ENCODE measurements around the gene SQSTM1.

Gene SQSTM1

GRCh38 chr5:179795049-179795862, 25.4 kb upstream of the SQSTM1 start:
- DNase-seq, result peak; percentile 36 to 67

DNA sequence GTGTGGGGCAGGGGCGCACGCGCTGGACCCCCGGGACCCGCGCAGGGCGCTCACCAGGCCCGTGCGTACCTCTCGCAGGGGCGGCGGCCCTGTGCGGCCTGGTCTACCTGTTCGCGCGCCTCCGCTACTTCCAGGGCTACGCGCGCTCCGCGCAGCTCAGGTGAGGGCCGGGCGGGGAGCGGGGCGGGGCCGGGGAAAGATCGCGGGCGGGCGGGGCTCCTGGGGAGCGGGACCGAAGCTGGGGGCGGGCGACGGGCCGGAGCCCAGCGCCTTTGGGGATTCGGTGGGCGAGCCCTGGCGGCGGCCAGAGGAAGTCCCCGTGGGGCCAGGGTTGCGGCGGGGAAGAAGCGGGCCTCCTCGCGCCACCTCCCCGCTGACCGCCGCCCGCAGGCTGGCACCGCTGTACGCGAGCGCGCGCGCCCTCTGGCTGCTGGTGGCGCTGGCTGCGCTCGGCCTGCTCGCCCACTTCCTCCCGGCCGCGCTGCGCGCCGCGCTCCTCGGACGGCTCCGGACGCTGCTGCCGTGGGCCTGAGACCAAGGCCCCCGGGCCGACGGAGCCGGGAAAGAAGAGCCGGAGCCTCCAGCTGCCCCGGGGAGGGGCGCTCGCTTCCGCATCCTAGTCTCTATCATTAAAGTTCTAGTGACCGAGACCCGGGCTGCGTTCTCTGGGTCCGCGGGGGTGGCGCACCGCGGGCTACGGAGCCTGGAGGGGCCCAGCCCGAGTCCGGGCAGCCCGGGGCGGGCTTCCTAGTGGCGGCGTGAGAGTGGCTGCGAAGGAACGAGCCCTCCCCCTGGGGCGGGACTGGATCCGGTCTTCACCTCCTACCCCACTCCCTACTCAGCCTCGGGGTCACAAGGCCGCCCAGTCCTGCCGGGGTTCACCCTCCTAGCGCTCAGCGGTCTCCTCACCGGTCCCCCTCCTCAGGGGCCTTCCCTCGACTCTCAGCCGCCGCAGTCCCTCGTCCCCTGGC, 24.6 kb upstream of the SQSTM1 start:
- peak; percentile 23 to 70 for DNase-seq

DNA sequence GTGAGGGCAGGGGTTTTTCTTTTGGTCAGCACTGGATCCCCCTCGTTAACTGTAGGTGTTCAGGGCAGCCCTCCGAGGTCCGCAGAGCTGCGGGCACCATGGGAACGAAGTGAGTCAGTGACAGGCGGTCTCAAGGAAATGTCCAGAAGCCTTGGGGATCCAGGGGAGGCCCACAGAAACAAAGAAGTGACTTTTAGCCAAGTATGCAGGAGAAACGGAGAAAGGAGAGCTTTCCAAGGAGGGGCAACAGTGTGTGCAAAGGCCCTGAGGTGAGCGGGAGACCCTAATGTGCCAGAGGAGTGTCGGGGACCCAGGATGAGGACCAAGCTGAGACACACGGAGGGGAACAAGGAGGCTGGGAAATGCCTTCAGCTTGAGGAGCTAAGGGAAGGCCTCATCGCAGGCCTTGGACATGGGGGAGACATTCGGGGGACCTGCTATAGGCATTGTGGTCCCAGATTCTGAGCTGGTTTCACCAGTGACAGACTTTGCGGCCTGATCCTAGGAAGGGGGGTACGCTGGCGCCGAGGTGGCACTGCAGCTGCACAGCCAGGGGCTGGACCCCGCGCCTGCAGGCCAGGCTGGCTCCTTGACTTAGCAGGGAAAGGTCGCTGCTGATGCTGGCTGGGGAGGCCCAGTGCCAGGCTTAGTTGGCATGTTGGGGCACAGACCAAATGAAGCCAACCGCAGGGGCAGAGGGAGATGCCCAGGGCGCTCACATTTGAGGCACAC, 23.7 kb upstream of the SQSTM1 start:
- no peak for DNase-seq

GRCh38 chr5:179797741-179798140, 23.0 kb upstream of the SQSTM1 start:
- DNase-seq, result no peak

DNA sequence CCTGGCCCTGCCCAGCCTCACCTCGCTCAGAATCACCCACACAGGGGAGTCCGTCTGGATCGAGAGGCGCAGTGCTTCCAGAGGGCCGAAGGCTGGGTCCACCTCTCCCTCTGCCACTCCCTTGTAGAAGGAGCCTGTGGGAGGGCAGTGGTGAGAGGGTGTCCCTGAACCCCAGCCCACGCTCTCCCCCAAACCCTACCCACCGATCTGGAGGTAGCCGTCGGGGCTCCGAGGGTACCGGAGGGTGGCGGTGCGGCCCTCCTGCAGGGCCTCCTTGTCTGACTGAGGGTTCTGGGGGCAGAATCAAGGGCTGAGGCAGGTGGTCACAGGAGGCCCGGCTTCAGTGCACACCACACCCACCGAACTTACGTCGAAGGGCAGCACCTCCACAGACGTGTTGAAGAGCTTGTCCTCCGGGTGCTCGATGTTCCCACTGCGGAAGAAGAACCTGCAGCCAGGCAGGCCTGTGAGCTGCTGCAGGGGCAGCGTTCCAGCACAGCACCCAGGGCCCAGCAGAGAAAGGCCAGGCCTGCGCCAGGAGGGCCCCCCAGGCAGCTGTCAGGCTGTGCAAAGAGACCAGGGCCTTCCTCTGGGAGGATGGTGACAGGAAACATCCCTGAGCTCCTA, 22.4 kb upstream of the SQSTM1 start:
- DNase-seq, result no peak

GRCh38 chr5:179798771-179799643, 21.7 kb upstream of the SQSTM1 start:
- no peak for DNase-seq

DNA sequence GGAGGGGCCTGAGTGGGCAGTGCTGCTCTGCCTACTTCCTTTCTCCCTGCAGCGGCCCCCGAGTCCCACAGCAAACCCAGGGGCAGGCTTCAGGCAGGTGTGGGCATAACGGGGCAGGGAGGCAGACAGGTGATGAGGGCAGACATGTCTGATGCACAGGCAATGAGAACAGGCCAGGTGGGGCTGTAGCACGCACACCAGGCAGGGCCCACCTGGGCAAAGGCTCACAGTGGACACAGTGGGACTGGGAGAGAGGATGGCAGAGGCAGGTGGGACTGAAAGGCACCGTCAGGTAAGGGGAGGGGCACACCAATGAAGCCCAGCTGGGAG, 21.1 kb upstream of the SQSTM1 start:
- no peak for DNase-seq

DNA sequence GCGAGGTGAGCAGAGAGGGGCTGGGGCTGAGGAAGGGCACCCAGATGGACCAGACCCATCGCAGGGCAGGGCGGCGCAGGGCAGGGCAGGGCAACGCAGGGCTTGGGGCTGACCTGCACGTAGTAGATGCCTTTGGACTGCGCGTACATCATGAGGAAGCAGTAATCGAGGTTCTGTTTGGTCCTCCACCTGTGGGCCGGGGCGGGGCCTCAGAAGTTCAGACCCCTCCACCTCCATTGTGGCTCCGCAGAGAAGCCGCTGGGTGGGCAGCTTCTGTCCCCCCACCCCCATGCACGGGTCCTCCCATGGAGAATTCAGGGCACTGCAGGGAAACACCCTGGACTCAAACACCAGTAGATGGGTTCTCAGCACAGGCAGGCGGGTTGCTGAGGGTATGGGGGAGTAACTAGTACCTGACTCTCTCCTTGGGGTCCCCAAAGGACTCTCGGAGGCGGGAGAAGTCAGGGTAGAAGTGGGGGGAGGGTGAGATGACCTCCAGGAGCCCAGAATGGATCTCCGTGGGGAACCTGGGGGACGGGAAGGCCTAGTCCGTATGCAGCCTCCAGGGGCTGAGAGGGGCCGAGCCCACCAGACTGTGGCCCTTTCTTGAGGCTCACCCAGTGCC, 20.5 kb upstream of the SQSTM1 start:
- DNase-seq, result no peak

DNA sequence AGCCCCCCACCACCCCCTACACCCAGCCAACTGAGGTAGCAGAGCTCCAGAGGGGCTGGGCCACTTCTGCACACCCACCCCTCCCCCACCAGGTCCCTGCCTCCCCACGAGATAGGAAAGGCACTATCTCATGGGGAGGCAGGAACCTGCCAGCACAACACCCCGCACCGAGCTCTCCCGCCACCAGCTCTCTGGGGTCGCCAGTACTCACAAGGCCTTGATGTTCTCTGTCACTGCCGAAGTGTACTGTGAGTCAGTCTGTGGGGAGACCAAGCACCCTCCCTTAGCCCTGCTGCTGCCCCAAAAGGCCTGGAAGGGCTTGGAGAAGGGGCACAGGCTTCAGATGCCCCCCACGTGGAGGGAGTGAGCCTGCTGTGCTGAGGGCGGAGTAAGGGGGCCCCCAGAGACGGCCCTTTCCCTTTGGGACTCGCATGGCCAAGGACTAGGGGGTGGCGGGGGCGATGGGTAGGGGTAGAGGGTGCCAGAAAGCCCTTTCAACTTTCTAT, 20.0 kb upstream of the SQSTM1 start:
- no peak for DNase-seq

- peak in 1 of 2 experiments; percentile 29 for DNase-seq
These were observed 19.1 kb upstream of the SQSTM1 start for GRCh38 chr5:179801304-179802206.

GRCh38 chr5:179802207-179802883, 18.4 kb upstream of the SQSTM1 start:
- DNase-seq, result no peak

DNA sequence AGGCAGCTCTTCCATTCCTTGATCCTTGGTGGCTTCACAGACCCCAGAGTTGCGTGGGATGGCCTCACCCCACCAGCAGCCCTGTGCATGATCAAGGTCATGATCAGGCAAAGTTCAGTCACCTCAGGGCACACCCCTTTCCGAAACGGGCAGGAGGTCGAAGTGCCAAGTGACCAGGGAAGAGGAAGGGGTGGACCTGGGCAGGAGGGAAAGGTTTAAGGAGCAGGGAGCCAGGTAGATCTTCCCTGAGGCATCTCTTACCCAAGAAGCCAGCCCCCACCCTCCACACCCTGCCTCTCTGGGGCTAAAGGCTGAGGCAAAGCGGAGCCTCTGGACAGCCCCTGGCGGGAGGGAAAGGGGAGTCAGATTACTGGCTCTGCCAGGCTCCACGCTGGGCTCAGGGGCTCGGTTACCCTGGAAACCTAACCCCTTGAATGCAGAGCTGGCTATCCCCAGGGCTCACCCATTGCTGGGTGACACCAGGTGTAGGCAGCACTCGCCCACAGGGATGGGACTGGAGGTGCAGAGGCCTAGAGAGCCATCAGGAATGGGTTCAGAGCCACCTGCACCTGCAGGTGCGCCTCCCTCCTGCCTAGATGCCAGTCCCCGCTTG, 17.6 kb upstream of the SQSTM1 start:
- DNase-seq, result peak in 1 of 2 experiments; percentile 61

DNA sequence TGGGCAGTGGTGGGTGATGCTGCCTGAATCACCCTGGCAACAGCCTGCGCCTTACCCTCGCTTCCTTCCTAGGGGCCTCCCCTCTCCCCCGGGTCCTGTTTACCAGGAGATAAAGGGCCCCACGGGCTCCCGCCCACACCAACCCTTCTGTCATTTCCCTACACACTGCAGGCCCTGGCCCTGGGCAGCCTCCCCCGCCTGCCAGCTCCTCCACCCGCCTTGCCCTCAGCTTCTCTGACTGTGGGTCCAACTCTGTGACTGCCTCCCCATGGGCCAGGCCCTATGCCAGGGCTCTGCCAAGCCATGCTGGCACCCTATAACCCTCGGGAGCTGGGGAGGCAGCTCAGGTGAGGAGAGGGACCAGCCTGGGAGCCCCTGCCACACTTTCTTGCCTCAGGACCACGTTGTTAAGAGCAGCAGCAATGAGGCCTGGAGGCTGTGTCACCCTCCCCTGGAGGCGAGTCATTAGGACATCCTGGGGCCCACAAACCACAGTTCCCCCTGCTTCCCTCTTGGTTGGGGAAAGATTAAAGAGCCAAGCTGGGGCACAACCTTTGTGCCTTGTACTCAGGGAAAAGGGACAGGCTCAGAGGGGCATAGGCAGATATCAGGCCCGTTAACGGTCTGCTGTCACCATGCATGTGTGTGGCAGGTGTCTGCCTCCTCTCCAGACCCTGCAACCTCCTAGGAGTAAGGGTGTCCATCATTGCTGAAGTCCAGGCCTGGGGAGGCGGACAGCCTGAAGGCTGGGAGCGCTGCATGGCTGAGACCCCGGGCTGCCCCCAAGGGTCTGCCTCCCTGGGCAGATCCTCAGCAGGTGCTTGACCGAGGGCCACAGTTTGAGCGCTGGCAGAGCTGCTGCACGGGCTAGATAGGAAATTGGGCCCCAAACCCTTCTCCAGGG, 16.8 kb upstream of the SQSTM1 start:
- peak in 1 of 2 experiments; percentile 7 for DNase-seq

DNA sequence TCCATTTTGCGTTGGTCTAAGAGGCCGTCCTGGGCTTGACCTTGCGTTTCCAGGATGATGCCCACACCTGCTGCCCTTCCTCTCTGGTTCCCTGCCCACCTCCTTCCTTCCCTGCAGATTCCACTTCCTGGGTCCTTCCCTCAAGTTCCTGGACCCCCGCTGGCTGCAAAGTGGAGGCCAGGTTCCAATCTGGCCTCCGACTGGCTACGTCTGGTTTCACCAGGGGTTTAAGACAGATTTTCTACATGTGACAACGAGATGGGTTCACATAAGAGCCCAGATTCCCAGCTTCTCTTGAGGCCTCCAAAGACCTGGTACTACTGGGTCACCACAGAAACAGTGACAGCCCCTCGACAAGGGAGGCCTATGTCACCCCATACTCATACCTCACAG, 16.2 kb upstream of the SQSTM1 start:
- DNase-seq, result no peak

DNA sequence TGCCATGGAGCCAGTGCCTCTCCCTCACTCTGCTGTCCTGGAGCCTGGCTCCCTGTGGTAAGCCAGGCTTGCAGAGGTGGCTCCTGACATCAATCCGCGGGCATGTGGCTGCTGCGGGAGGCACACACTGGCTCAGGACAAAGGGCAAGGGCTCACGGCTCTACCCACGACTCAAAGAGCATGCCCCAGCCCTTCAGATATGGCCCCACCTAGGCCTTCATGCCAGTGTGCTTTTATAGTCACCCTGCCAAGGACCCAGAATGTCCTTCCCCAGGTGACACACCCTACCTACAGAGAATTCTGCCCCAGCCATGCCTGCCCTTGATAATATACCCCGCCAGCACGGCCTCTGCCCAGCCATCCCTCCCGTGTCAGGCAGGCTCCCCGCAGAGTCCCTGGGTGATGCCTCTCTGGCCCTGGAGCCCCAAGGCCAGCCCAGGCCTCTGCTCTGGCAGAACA, 15.6 kb upstream of the SQSTM1 start:
- DNase-seq, result no peak

- no peak for DNase-seq
These were observed 15.0 kb upstream of the SQSTM1 start for GRCh38 chr5:179805529-179806249.

All from NCI-H524 (cell line).